HG03521 (cell line): ENCODE results near the gene ATG4C.

Experiments
- ATAC-seq: cut with Tn5 transposase; IDR thresholded peaks from one replicate; pipeline ENCODE4 v1.9.1; 2021; ENCODE audit warnings: mild to moderate bottlenecking, moderate library complexity; ENCODE audit not compliant: unreplicated experiment

The ATG4C gene

GRCh38 chr1:62836856-62837540 lies 53.1 kb downstream of the ATG4C start:
- ATAC-seq = no peak

GRCh38 chr1:62840555-62840954 lies 56.6 kb downstream of the ATG4C start:
- ATAC-seq = no peak

GRCh38 chr1:62841587-62842169 lies 57.7 kb downstream of the ATG4C start:
- ATAC-seq = no peak

- ATAC-seq = no peak
These were observed 60.1 kb downstream of the ATG4C start for GRCh38 chr1:62844030-62844429.

- no peak for ATAC-seq
These were observed 65.1 kb downstream of the ATG4C start for GRCh38 chr1:62849031-62849430.

GRCh38 chr1:62852253-62852652 lies 68.3 kb downstream of the ATG4C start:
- no peak for ATAC-seq

GRCh38 chr1:62856960-62857359 lies 73.0 kb downstream of the ATG4C start:
- ATAC-seq = no peak

- ATAC-seq = no peak
These were observed 85.4 kb downstream of the ATG4C start for GRCh38 chr1:62869217-62869754.

GRCh38 chr1:62870148-62870547 lies 86.2 kb downstream of the ATG4C start:
- no peak for ATAC-seq

GRCh38 chr1:62875676-62876075 lies 91.7 kb downstream of the ATG4C start:
- no peak for ATAC-seq

- ATAC-seq = no peak
These were observed 92.6 kb downstream of the ATG4C start for GRCh38 chr1:62876535-62876934.

GRCh38 chr1:62877579-62877978 lies 93.6 kb downstream of the ATG4C start:
- no peak for ATAC-seq

- no peak for ATAC-seq
These were observed 96.0 kb downstream of the ATG4C start for GRCh38 chr1:62879962-62880361.

GRCh38 chr1:62882201-62883104 lies 98.5 kb downstream of the ATG4C start:
- ATAC-seq = no peak

- no peak for ATAC-seq
These were observed 100.3 kb downstream of the ATG4C start for GRCh38 chr1:62884156-62884740.

GRCh38 chr1:62887799-62888507 lies 104.0 kb downstream of the ATG4C start:
- ATAC-seq = no peak

GRCh38 chr1:62891956-62892562 lies 108.1 kb downstream of the ATG4C start:
- ATAC-seq = no peak

- ATAC-seq = no peak
These were observed 113.9 kb downstream of the ATG4C start for GRCh38 chr1:62897788-62898187.

GRCh38 chr1:62900566-62900965 lies 116.6 kb downstream of the ATG4C start:
- ATAC-seq = no peak

- ATAC-seq = no peak
These were observed 117.7 kb downstream of the ATG4C start for GRCh38 chr1:62901650-62902049.
